Hematopoietic multipotent progenitor cell treated with erythropoietin and hydrocortisone succinate and interleukin-3 and kit ligand, for 8 days (in vitro differentiated cells): Measurements from ENCODE around the gene COL26A1.
"Not testable (repeated sequence)": the region's sequence is repeated elsewhere in the genome, so short reads cannot be mapped to it uniquely, and the experiment has no call there.

ENCODE experiments used
- DNase-seq: peaks from one replicate; pipeline ENCODE4 v3.0.0-alpha.2; 2015

The COL26A1 gene

DNA sequence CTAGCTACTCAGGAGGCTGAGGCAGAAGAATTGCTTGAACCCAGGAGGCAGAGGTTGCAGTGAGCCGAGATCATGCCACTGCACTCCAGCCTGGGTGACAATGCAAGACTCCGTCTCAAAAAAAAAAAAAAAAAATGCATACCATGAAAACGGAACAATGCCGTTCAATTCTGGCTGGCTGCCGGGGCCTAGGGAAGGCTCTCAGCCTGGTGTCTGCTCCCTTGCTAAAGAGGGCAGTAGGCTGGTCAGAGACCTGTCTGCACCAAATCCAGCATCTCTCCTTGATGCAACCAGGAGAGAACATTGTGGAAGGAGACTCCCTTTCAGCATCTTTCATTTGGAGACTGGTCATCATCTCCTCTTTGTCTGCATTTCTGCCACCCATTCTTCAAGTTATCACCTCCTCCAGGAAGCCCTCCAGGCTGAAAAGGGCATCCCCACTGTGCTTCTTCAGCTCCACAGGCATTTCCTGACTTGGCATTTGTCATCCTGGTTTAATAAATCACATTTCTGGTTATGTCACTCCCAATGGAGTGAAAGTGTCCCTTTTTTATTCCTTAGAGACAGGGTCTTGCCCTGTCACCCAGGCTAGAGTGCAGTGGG is 241.8 kb downstream of the COL26A1 start:
- DNase-seq = no peak

DNA sequence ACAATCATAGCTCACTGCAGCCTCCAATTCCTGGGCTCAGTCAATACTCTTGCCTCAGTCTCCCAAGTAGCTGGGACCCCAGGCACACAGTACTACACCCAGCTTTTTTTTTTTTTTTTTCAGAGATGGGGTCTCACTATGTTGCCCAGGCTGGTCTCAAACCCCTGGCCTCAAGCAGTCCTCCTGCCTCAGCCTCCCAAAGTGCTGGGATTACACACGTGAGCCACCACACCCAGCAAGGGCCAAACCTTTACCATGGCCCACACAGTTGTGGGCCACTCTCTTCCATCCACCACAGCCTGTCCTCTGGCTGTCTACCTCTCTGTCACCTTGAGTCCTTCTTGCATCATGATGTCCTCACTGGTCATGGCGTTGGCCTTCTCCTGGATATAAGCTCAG is 242.3 kb downstream of the COL26A1 start:
- DNase-seq = not testable (repeated sequence)

DNA sequence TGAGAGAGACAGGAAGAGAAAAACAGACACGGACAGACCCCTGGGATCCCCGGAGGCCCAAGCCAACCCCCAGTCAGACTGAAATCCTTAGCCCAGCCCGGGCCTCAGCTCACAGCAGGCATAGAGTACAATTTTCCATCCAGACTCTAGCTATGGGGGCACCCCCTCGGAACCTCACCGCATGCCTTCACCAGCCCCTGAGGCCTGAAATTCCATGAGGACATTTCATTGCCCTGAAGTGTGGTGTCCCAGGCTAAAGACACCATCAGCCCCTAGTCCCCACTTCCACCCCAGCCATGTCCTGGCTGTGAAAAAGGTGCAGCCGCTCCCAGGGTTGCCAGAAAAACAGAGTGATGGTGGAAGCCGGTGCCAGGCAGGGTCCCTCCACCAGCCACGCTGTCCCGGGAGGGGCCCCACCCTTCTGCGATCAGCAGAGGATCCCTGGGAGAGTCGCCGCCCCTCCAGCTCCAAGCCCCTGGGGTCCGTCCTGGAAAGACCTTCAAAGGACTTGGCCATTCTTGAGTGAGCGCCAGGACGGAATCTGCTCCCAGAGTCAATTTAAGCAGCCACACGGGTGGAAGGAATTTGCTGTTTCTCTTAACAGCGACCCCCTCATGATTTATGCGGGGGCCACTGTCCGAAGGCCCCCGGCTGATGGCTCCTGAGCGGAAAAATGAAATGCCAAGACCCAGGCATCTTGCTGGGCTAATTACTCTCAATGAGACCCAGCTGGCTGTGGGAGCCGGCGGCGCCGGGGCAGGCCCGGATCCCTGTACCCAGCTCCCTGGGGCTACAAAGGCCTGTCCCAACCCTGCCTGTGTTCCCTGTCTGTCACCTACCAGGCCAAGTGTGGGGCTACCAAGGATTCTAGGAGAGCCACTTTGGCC is 243.2 kb downstream of the COL26A1 start:
- no peak for DNase-seq

DNA sequence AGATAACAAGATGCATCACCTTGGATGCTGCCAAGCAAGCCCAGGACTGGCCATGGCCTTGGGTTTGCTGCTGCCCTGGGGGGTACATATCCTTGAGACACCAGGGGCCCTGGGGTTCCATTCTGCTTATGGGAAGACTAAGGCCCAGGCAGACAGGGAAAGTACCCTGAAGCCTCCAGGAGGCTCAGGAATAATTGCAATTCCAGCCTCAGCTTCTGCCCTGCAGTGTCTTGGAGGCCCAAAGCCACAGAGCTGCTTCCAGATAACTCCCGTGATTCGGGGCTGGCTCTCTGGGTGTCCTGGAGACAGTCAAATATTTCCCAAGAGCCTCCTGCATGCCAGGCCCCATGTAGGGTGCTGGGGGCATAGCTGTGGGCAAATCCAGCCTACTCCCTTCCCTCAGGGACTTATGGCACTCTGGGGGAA is 243.8 kb downstream of the COL26A1 start:
- DNase-seq = no peak
